ENCODE measurements around the gene DPP8. TPM values are rescaled to one million over a fixed set of nuclear protein-coding genes. Genes with fewer than 3 reads are reported as not detected.
"Not testable (repeated sequence)": the region's sequence is repeated elsewhere in the genome, so short reads cannot be mapped to it uniquely, and the experiment has no call there.

DPP8 gene
- total RNA-seq, 2 donors from 2014 or later = 37.9 to 42.9 TPM

GRCh38 chr15:65512807-65513416 is 4.6 kb downstream of the DPP8 start:
- no peak overlapping the region for H3K27ac Mint-ChIP-seq
- no peaks in the 10 kb centered on the region for H3K27me3 Mint-ChIP-seq
- ATAC-seq = no peak
- H3K4me3 Mint-ChIP-seq = no peak overlapping the region
- H3K36me3 Mint-ChIP-seq (ENCODE audit: low read depth) = peaks cover 3% of the 10 kb centered on the region
- H3K9me3 ChIP-seq (ENCODE audit: control insufficient read depth, low read length, poor library complexity, severe bottlenecking) = no peaks in the 10 kb centered on the region
- peaks cover 28% of the 10 kb centered on the region for H3K4me1 Mint-ChIP-seq
- no peak for DNase-seq

GRCh38 chr15:65512189-65512588 is 5.3 kb downstream of the DPP8 start:
- DNase-seq (no peak), ATAC-seq (no peak)
- H3K4me1 Mint-ChIP-seq = peaks cover 25% of the 10 kb centered on the region
- peaks cover 3% of the 10 kb centered on the region for H3K36me3 Mint-ChIP-seq (ENCODE audit: low read depth)
- H3K4me3 Mint-ChIP-seq = no peak overlapping the region
- no peaks in the 10 kb centered on the region for H3K9me3 ChIP-seq (ENCODE audit: control insufficient read depth, low read length, poor library complexity, severe bottlenecking)
- no peak overlapping the region for H3K27ac Mint-ChIP-seq
- H3K27me3 Mint-ChIP-seq = no peaks in the 10 kb centered on the region

- Mint-ChIP-seq H3K27me3 (no peaks in the 10 kb centered on the region), H3K27ac (no peak overlapping the region), H3K4me1 (peaks cover 12% of the 10 kb centered on the region), H3K36me3 (ENCODE audit: low read depth) (no peaks in the 10 kb centered on the region), H3K4me3 (no peak overlapping the region)
- ATAC-seq (no peak), DNase-seq (no peak)
- H3K9me3 ChIP-seq (ENCODE audit: control insufficient read depth, low read length, poor library complexity, severe bottlenecking) = no peaks in the 10 kb centered on the region
Observed at GRCh38 chr15:65509321-65509720, 8.2 kb downstream of the DPP8 start.

- no peak for DNase-seq
- no peak overlapping the region for H3K27ac Mint-ChIP-seq
- H3K4me3 Mint-ChIP-seq = no peak overlapping the region
- no peaks in the 10 kb centered on the region for H3K27me3 Mint-ChIP-seq
- H3K36me3 Mint-ChIP-seq (ENCODE audit: low read depth) = peaks cover 2% of the 10 kb centered on the region
- no peak for ATAC-seq
- H3K4me1 Mint-ChIP-seq = peaks cover 7% of the 10 kb centered on the region
- no peaks in the 10 kb centered on the region for H3K9me3 ChIP-seq (ENCODE audit: control insufficient read depth, low read length, poor library complexity, severe bottlenecking)
Observed at GRCh38 chr15:65494076-65494475, 23.4 kb downstream of the DPP8 start.

GRCh38 chr15:65484876-65485275 is 32.6 kb downstream of the DPP8 start:
- ATAC-seq = no peak
- no peaks in the 10 kb centered on the region for H3K9me3 ChIP-seq (ENCODE audit: control insufficient read depth, low read length, poor library complexity, severe bottlenecking)
- peak overlapping the region; percentile 57 for H3K27ac Mint-ChIP-seq
- no peak overlapping the region for H3K4me3 Mint-ChIP-seq
- no peak for DNase-seq
- H3K27me3 Mint-ChIP-seq = no peaks in the 10 kb centered on the region
- peaks cover 2% of the 10 kb centered on the region for H3K4me1 Mint-ChIP-seq
- H3K36me3 Mint-ChIP-seq (ENCODE audit: low read depth) = no peaks in the 10 kb centered on the region

GRCh38 chr15:65476903-65477302 is 40.6 kb downstream of the DPP8 start:
- Mint-ChIP-seq H3K4me1 (peaks cover 8% of the 10 kb centered on the region), H3K4me3 (no peak overlapping the region), H3K36me3 (ENCODE audit: low read depth) (peaks cover 8% of the 10 kb centered on the region), H3K27me3 (no peaks in the 10 kb centered on the region), H3K27ac (no peak overlapping the region)
- ATAC-seq (no peak), DNase-seq (no peak)
- no peaks in the 10 kb centered on the region for H3K9me3 ChIP-seq (ENCODE audit: control insufficient read depth, low read length, poor library complexity, severe bottlenecking)

GRCh38 chr15:65470866-65471265 is 46.6 kb downstream of the DPP8 start:
- no peak overlapping the region for H3K27ac Mint-ChIP-seq

GRCh38 chr15:65468229-65468909 is 49.1 kb downstream of the DPP8 start:
- no peak overlapping the region for H3K4me3 Mint-ChIP-seq
- ATAC-seq (no peak), DNase-seq (no peak)
- no peaks in the 10 kb centered on the region for H3K4me1 Mint-ChIP-seq
- H3K27ac Mint-ChIP-seq = no peak overlapping the region
- H3K36me3 Mint-ChIP-seq (ENCODE audit: low read depth) = peaks cover 5% of the 10 kb centered on the region
- H3K27me3 Mint-ChIP-seq = no peaks in the 10 kb centered on the region
- no peaks in the 10 kb centered on the region for H3K9me3 ChIP-seq (ENCODE audit: control insufficient read depth, low read length, poor library complexity, severe bottlenecking)

More at GRCh38 chr15:65470866-65471265, 46.6 kb downstream of the DPP8 start:
- ATAC-seq (no peak), DNase-seq (no peak)
- Mint-ChIP-seq H3K4me3 (no peak overlapping the region), H3K27me3 (no peaks in the 10 kb centered on the region), H3K4me1 (no peaks in the 10 kb centered on the region), H3K36me3 (ENCODE audit: low read depth) (peaks cover 4% of the 10 kb centered on the region)
- no peaks in the 10 kb centered on the region for H3K9me3 ChIP-seq (ENCODE audit: control insufficient read depth, low read length, poor library complexity, severe bottlenecking)

- ATAC-seq = no peak
- no peak overlapping the region for H3K27ac Mint-ChIP-seq
- H3K36me3 Mint-ChIP-seq (ENCODE audit: low read depth) = peaks cover 2% of the 10 kb centered on the region
- no peak overlapping the region for H3K4me3 Mint-ChIP-seq
- no peaks in the 10 kb centered on the region for H3K27me3 Mint-ChIP-seq
- H3K4me1 Mint-ChIP-seq = no peaks in the 10 kb centered on the region
- no peaks in the 10 kb centered on the region for H3K9me3 ChIP-seq (ENCODE audit: control insufficient read depth, low read length, poor library complexity, severe bottlenecking)
- DNase-seq = no peak
Observed at GRCh38 chr15:65466901-65467300, 50.6 kb downstream of the DPP8 start.

GRCh38 chr15:65463096-65463495 is 54.4 kb downstream of the DPP8 start:
- not testable (repeated sequence) for H3K36me3 Mint-ChIP-seq (ENCODE audit: low read depth); H3K4me3 Mint-ChIP-seq; H3K9me3 ChIP-seq (ENCODE audit: control insufficient read depth, low read length, poor library complexity, severe bottlenecking); H3K4me1 Mint-ChIP-seq; H3K27me3 Mint-ChIP-seq; ATAC-seq; DNase-seq
- peak overlapping the region; percentile 37 for H3K27ac Mint-ChIP-seq

GRCh38 chr15:65460741-65461347 is 56.6 kb downstream of the DPP8 start:
- H3K27me3 Mint-ChIP-seq = no peaks in the 10 kb centered on the region
- peaks cover 9% of the 10 kb centered on the region for H3K36me3 Mint-ChIP-seq (ENCODE audit: low read depth)
- peaks cover 4% of the 10 kb centered on the region for H3K4me1 Mint-ChIP-seq
- ATAC-seq (no peak), DNase-seq (no peak)
- H3K9me3 ChIP-seq (ENCODE audit: control insufficient read depth, low read length, poor library complexity, severe bottlenecking) = no peaks in the 10 kb centered on the region
- peak overlapping the region; percentile 8 for H3K27ac Mint-ChIP-seq
- H3K4me3 Mint-ChIP-seq = no peak overlapping the region

GRCh38 chr15:65455256-65455655 is 62.2 kb downstream of the DPP8 start:
- ATAC-seq = not testable (repeated sequence)

GRCh38 chr15:65451989-65452388 is 65.5 kb downstream of the DPP8 start:
- Mint-ChIP-seq H3K36me3 (ENCODE audit: low read depth) (peaks cover 10% of the 10 kb centered on the region), H3K4me3 (no peak overlapping the region), H3K27me3 (no peaks in the 10 kb centered on the region), H3K27ac (no peak overlapping the region), H3K4me1 (peaks cover 6% of the 10 kb centered on the region)
- DNase-seq (no peak), ATAC-seq (no peak)
- no peaks in the 10 kb centered on the region for H3K9me3 ChIP-seq (ENCODE audit: control insufficient read depth, low read length, poor library complexity, severe bottlenecking)

More at GRCh38 chr15:65455256-65455655, 62.2 kb downstream of the DPP8 start:
- not testable (repeated sequence) for H3K27ac Mint-ChIP-seq; H3K4me1 Mint-ChIP-seq; DNase-seq; H3K27me3 Mint-ChIP-seq; H3K4me3 Mint-ChIP-seq; H3K9me3 ChIP-seq (ENCODE audit: control insufficient read depth, low read length, poor library complexity, severe bottlenecking)
- peaks cover 10% of the 10 kb centered on the region for H3K36me3 Mint-ChIP-seq (ENCODE audit: low read depth)
